ENCODE measurements around the gene TMEM139.
A peak's percentile ranks its signal among the peaks of the same experiment; 100 is the strongest.

TMEM139 gene

DNA sequence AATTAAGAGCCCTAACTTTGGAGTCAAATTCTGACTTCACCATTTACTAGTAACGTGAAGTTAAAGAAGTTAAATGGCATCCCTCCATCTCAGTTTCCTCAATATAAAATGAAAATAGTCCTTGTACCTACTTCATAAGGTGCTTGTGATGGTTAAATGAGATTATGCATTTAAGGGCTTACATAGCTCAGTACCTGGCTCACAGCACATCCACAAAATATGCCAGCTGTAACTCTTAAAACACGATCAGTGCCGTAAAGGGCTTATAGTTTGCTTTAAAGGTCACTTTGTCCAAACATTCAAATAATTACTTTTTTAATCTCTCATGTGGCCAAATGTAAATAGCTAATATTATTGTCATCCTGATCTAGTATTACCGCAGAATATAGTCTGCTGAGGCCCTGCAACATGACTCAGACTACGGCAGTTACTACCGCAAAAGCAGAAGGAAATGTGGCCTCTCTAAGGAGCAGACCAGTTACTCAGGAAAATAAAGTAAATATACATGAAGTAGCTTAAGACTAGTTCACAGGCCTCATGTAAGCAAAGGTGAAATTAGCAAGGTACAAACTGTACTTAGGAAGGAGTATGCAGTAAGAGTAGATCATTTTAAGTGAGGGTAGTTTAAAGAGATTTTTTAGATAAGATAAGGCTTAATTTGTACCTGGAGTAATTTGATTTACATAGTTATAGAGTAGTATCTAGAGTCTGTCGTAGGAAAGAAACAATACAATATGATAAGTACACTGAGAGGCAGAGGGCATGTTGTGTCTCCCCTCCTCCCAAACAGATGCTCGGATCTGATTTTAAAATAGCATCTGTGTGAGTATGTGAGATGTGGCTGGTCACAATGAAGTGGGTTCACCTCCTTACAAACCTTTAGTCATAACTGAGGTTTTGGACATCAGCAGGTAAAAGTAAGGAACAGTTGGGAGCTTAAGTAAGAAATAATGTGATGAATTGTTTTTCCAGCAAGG, 16.5 kb downstream of the TMEM139 start:
- Mint-ChIP-seq H3K4me1 (ENCODE audit: low read depth in 2 of 2) (peaks cover 21 to 34% of the 10 kb centered on the region in 2 donors), H3K4me3 (no peak overlapping the region), H3K27me3 (no peaks in the 10 kb centered on the region), H3K36me3 (ENCODE audit: insufficient read depth) (peaks cover 92% of the 10 kb centered on the region), H3K9me3 (no peaks in the 10 kb centered on the region), H3K27ac (peak overlapping the region; percentile 19 to 23)
- DNase-seq (no peak), ATAC-seq (replicated peaks) (no peak)

DNA sequence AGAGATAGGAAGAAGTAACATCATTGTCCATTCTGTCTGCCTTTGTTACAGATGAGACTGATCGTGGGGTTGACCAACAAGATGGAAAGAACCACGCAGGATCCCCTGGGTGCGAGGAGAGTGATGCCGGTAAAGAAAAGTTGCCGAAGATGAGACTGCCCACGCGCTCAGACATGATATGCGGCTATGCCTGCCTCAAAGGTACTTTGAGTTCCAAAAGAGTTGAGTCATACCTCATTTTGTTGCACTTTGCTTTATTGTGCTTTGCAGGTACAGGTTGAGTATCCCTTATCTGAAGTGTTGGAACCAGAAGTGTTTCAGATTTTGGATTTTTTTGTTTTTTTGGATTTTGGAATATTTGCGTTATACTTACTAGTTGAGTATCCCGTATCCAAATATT, 19.0 kb downstream of the TMEM139 start:
- H3K9me3 Mint-ChIP-seq = no peaks in the 10 kb centered on the region
- H3K27ac Mint-ChIP-seq = no peak overlapping the region
- ATAC-seq (replicated peaks) (no peak), DNase-seq (no peak)
- no peaks in the 10 kb centered on the region for H3K27me3 Mint-ChIP-seq
- H3K36me3 Mint-ChIP-seq (ENCODE audit: insufficient read depth) = peaks cover 76% of the 10 kb centered on the region
- peaks cover 21 to 28% of the 10 kb centered on the region in 2 donors for H3K4me1 Mint-ChIP-seq (ENCODE audit: low read depth in 2 of 2)
- H3K4me3 Mint-ChIP-seq = no peak overlapping the region

DNA sequence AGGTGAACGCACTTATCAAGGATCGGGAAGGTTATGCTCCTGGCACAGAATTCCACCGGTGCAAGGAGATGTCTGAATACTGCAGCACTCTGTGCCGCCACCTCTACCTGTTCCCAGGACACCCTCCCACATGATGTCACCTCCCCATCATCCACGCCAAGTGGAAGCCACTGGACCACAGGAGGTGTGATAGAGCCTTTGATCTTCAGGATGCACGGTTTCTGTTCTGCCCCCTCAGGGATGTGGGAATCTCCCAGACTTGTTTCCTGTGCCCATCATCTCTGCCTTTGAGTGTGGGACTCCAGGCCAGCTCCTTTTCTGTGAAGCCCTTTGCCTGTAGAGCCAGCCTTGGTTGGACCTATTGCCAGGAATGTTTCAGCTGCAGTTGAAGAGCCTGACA, 20.2 kb downstream of the TMEM139 start:
- peaks cover 66% of the 10 kb centered on the region for H3K36me3 Mint-ChIP-seq (ENCODE audit: insufficient read depth)
- no peaks in the 10 kb centered on the region for H3K27me3 Mint-ChIP-seq
- DNase-seq = no peak
- no peaks in the 10 kb centered on the region for H3K9me3 Mint-ChIP-seq
- no peak for ATAC-seq (replicated peaks)
- peaks cover 18 to 24% of the 10 kb centered on the region in 2 donors for H3K4me1 Mint-ChIP-seq (ENCODE audit: low read depth in 2 of 2)
- H3K4me3 Mint-ChIP-seq = no peak overlapping the region
- H3K27ac Mint-ChIP-seq = peak overlapping the region in 1 of 2 donors; percentile 52

DNA sequence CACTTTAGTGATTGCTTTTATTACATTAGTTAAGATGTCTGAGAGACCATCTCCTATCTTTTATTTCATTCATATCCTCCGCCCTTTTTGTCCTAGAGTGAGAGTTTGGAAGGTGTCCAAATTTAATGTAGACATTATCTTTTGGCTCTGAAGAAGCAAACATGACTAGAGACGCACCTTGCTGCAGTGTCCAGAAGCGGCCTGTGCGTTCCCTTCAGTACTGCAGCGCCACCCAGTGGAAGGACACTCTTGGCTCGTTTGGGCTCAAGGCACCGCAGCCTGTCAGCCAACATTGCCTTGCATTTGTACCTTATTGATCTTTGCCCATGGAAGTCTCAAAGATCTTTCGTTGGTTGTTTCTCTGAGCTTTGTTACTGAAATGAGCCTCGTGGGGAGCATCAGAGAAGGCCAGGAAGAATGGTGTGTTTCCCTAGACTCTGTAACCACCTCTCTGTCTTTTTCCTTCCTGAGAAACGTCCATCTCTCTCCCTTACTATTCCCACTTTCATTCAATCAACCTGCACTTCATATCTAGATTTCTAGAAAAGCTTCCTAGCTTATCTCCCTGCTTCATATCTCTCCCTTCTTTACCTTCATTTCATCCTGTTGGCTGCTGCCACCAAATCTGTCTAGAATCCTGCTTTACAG, 20.8 kb downstream of the TMEM139 start:
- peaks cover 22 to 26% of the 10 kb centered on the region in 2 donors for H3K4me1 Mint-ChIP-seq (ENCODE audit: low read depth in 2 of 2)
- no peaks in the 10 kb centered on the region for H3K9me3 Mint-ChIP-seq
- H3K4me3 Mint-ChIP-seq = no peak overlapping the region
- peak; percentile 69 for ATAC-seq (replicated peaks)
- peak overlapping the region in 1 of 2 donors; percentile 52 for H3K27ac Mint-ChIP-seq
- peak; percentile 60 to 65 (median 63) for DNase-seq
- H3K36me3 Mint-ChIP-seq (ENCODE audit: insufficient read depth) = peaks cover 62% of the 10 kb centered on the region
- H3K27me3 Mint-ChIP-seq = no peaks in the 10 kb centered on the region

DNA sequence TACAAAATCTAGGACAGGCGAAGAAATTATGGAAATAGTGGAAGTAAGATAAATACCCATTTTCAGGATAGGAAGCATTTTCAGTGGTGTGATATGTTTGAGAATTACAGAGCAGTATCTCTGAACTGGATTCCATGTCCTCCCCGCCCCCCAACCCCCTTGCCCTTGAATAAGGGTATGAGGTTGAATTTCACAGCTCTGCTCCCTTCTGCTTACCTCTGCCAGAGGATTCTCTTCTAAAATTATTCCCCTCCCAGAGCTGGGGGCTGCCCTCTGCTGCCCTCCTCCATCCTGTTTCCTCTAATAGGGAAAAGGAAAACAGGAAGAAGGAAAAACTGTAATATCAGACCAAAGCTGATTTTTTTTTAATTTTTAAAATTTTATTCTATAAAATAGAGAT, 23.9 kb downstream of the TMEM139 start:
- Mint-ChIP-seq H3K4me3 (no peak overlapping the region), H3K9me3 (no peaks in the 10 kb centered on the region), H3K36me3 (ENCODE audit: insufficient read depth) (peaks cover 36% of the 10 kb centered on the region), H3K27ac (peak overlapping the region; percentile 73 to 97), H3K4me1 (ENCODE audit: low read depth in 2 of 2) (peaks cover 31% of the 10 kb centered on the region in 2 donors), H3K27me3 (no peaks in the 10 kb centered on the region)
- DNase-seq (no peak), ATAC-seq (replicated peaks) (no peak)

DNA sequence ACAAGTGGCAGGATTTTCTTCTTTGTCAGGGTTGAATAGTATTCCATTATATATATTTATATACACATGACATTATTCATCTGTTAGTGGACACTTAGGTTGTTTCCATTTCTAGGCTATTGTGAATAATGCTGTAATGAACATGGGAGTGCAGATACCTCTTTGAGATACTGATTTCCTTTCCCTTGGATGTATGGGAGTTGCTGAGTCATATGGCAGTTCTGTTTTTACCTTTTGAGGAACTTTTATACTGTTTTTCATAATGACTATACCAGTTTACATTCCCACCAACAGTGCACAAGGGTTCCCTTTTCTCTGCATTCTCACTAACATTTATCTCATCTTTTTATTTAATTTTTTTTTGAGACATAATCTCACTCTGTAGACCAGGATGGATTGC, 29.4 kb downstream of the TMEM139 start:
- Mint-ChIP-seq H3K9me3 (no peaks in the 10 kb centered on the region), H3K27me3 (no peaks in the 10 kb centered on the region), H3K36me3 (ENCODE audit: insufficient read depth) (no peaks in the 10 kb centered on the region), H3K4me1 (ENCODE audit: low read depth in 2 of 2) (peaks cover 20% of the 10 kb centered on the region in 2 donors), H3K27ac (no peak overlapping the region), H3K4me3 (no peak overlapping the region)
- DNase-seq (no peak), ATAC-seq (replicated peaks) (no peak)

DNA sequence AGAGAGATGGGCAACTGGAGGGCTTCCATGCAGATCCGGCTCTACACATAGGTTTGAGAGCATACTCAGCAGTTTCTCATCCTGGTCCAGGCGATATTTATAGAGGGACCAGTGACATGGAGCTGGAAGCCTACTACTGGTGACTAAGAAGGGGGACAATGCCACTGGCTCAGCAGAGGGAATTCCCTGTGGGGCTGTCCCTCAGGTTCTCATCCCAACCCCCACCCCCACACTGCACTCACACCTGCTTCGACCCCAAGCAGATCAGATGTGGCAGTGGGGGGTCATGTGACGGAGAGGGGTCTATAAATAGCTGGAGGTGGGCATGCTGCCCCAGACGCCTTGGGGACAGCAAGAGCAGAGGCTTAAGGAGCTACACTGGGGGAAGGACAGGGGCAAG, 31.0 kb downstream of the TMEM139 start, which contains the start of gene CLCN1:
Gene CLCN1, plus strand, starts transcription at position 336 of the 400 bp plus-strand sequence. CDS start 102 bp downstream, outside the sequence.
- Mint-ChIP-seq H3K9me3 (no peaks in the 10 kb centered on the region), H3K27me3 (no peaks in the 10 kb centered on the region), H3K4me3 (no peak within 1 kb of the TSS), H3K36me3 (ENCODE audit: insufficient read depth) (no peaks in the 10 kb centered on the region), H3K4me1 (ENCODE audit: low read depth in 2 of 2) (peaks cover 8 to 11% of the 10 kb centered on the region in 2 donors), H3K27ac (no peak within 1 kb of the TSS)
- no peak for ATAC-seq (replicated peaks)
- DNase-seq = no peak

DNA sequence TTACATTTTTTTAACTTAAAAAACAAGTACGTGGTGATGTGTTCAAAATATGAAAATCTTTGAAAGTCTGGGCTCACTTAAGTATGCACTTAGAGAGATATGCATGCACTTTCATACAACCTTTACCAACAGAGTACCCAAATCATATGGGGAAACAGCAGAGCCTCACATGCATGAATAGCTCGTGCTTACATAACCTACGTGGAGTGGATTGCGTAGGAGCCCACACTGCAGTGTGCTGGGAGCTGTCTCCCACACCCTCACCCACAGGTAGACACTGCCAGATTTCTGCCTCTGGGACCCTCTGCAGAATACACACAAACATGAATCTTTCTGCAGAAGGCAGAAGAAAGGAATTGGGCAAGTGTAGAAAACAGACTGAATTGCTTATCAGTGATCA, 31.7 kb downstream of the TMEM139 start:
- no peaks in the 10 kb centered on the region for H3K36me3 Mint-ChIP-seq (ENCODE audit: insufficient read depth)
- H3K4me1 Mint-ChIP-seq (ENCODE audit: low read depth in 2 of 2) = peaks cover 4% of the 10 kb centered on the region in 2 donors
- no peaks in the 10 kb centered on the region for H3K9me3 Mint-ChIP-seq
- no peak overlapping the region for H3K27ac Mint-ChIP-seq
- no peak overlapping the region for H3K4me3 Mint-ChIP-seq
- H3K27me3 Mint-ChIP-seq = no peaks in the 10 kb centered on the region
- DNase-seq (no peak), ATAC-seq (replicated peaks) (no peak)

DNA sequence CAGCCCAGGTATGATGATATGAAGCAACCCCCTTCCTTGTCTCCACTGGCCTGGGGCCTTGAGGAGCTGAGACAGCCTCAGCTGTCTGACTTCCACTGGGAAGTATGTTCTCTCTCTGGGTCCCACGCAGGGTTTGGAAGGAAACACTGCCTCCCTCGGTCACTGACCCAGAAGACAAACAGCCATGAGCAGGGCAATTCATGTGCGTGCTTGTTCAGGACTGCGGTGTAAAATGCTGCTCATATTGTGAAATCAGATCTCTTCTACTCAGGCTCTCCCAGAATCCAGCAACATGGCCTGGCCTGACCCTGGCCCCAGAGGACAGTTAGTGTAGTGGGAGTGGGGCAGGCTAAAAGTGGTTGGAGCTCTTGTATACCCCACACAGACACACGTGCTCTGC, 33.9 kb downstream of the TMEM139 start:
- Mint-ChIP-seq H3K27me3 (no peaks in the 10 kb centered on the region), H3K4me1 (ENCODE audit: low read depth in 2 of 2) (peaks cover 2 to 5% of the 10 kb centered on the region in 2 donors), H3K9me3 (no peaks in the 10 kb centered on the region), H3K4me3 (no peak overlapping the region), H3K36me3 (ENCODE audit: insufficient read depth) (no peaks in the 10 kb centered on the region), H3K27ac (no peak overlapping the region)
- DNase-seq = no peak
- no peak for ATAC-seq (replicated peaks)

DNA sequence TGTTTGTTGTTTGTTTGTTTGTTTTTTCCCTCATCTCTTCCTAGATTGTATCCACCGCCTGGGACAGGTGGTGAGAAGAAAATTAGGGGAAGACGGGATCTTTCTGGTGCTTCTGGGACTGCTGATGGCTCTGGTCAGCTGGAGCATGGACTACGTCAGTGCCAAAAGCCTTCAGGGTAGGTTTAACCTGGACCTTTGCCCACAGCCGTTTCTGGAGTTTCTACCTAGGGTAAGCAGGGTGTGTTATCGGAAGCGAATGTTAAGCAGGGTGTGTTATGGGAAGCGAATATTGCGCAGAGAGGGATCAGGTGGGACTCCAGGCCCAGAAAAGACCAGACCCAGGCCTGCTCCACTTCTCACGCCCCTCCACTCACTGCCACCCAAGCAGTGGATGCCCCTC, 35.9 kb downstream of the TMEM139 start:
- DNase-seq (no peak), ATAC-seq (replicated peaks) (no peak)
- Mint-ChIP-seq H3K27me3 (no peaks in the 10 kb centered on the region), H3K9me3 (no peaks in the 10 kb centered on the region), H3K4me3 (no peak overlapping the region), H3K4me1 (ENCODE audit: low read depth in 2 of 2) (peaks cover 13 to 18% of the 10 kb centered on the region in 2 donors), H3K27ac (no peak overlapping the region), H3K36me3 (ENCODE audit: insufficient read depth) (no peaks in the 10 kb centered on the region)

DNA sequence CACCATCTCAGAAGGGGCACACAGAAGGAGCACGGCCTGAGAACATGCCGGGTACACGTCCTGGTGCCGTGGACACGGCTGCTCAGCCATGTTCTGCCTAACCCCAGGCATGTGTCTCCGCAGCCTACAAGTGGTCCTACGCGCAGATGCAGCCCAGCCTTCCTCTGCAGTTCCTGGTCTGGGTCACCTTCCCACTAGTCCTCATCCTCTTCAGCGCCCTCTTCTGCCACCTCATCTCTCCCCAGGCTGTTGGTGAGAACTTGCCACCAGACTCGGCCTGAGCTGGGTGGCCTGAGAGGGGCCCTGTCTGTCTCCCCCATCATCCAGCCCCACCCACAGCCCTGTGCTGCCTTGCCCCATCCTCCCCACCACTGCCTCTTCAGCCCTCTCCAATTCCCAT, 36.5 kb downstream of the TMEM139 start:
- peaks cover 14 to 20% of the 10 kb centered on the region in 2 donors for H3K4me1 Mint-ChIP-seq (ENCODE audit: low read depth in 2 of 2)
- H3K36me3 Mint-ChIP-seq (ENCODE audit: insufficient read depth) = no peaks in the 10 kb centered on the region
- peak overlapping the region in 1 of 2 donors; percentile 32 for H3K27ac Mint-ChIP-seq
- H3K4me3 Mint-ChIP-seq = no peak overlapping the region
- ATAC-seq (replicated peaks) = no peak
- DNase-seq = no peak
- H3K27me3 Mint-ChIP-seq = no peaks in the 10 kb centered on the region
- no peaks in the 10 kb centered on the region for H3K9me3 Mint-ChIP-seq

DNA sequence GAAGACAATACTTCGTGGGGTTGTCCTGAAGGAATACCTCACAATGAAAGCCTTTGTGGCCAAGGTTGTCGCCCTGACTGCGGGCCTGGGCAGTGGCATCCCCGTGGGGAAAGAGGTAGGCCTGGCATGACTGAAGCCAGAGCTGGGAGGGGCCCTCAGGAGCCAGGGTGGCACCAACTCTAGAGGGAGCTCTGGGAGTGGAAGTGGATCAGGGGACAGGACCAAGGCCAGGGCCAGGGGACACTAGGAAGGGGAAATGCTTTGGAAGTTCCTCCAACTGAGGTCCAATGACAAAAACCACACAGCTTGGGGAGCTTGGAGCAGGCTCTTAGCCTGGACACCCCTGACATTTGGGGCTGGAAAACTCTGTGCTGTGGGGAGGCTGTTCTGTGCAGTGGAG, 37.0 kb downstream of the TMEM139 start:
- Mint-ChIP-seq H3K4me1 (ENCODE audit: low read depth in 2 of 2) (peaks cover 15 to 24% of the 10 kb centered on the region in 2 donors), H3K4me3 (no peak overlapping the region), H3K27ac (peak overlapping the region in 1 of 2 donors; percentile 32), H3K9me3 (no peaks in the 10 kb centered on the region), H3K36me3 (ENCODE audit: insufficient read depth) (no peaks in the 10 kb centered on the region), H3K27me3 (no peaks in the 10 kb centered on the region)
- no peak for ATAC-seq (replicated peaks)
- DNase-seq = no peak

DNA sequence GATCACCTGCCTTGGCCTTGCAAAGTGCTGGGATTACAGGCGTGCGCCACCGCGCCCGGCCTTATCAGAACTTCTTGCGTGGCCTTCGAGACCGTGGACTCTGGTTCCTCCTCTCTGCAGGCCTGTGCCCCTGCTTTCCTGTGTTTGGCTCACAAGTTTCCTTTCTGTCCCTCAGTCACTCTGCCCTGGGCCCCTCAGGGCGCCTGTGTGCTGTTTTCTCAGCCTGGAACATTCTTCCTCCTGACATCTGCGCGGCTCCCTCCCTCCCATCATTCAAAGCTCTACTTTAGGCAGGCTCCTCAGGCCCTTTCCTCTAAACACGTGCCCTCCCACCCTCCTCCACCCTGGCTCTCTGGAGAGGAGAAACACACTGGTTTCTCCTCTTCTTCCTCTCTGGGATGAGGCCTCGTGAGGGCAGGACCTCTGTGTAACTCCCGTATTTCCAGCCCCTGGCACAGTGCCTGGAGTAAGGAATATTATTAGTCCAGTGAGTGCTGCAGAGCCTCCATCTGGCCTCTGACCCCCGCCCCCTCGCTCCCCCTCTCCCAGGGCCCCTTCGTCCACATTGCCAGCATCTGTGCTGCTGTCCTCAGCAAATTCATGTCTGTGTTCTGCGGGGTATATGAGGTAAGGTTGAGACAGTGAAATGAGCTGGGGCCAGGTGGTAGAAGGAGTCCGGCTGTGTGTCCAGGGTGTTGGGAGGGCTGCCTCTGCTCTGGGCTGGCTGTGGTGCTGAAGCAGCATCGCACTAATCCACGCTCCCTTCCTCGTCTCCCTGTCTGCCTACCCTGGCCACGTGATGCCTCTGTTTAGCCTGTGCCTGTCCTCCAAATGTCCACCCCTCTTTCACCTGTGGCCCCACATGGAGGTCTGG, 38.2 kb downstream of the TMEM139 start:
- ATAC-seq (replicated peaks) (no peak), DNase-seq (no peak)
- no peak overlapping the region for H3K4me3 Mint-ChIP-seq
- no peaks in the 10 kb centered on the region for H3K36me3 Mint-ChIP-seq (ENCODE audit: insufficient read depth)
- no peaks in the 10 kb centered on the region for H3K27me3 Mint-ChIP-seq
- no peaks in the 10 kb centered on the region for H3K9me3 Mint-ChIP-seq
- peaks cover 15 to 24% of the 10 kb centered on the region in 2 donors for H3K4me1 Mint-ChIP-seq (ENCODE audit: low read depth in 2 of 2)
- no peak overlapping the region for H3K27ac Mint-ChIP-seq
